Fibroblast of villous mesenchyme (primary cell): ENCODE results near the gene GLUD1. TPM values are rescaled to one million over a fixed set of nuclear protein-coding genes. Genes with fewer than 3 reads are reported as not detected.
"Not testable (repeated sequence)": the region's sequence is repeated elsewhere in the genome, so short reads cannot be mapped to it uniquely, and the experiment has no call there.

ENCODE experiments used
- DNase-seq: peaks from one replicate; pipeline ENCODE4 v3.0.0-alpha.2; 2010; ENCODE audit warnings: low read depth
- H3K4me3 ChIP-seq: 2 replicates; pipeline ENCODE4 v1.5.1; 2011; ENCODE audit warnings: low read depth, mild to moderate bottlenecking, low read length
- CTCF ChIP-seq: IDR thresholded peaks from 2 replicates; pipeline ENCODE4 v1.5.1; 2012; ENCODE audit warnings: low read depth, mild to moderate bottlenecking, low read length; ENCODE audit not compliant: insufficient read depth
- total RNA-seq: library from RNA; depleted of rRNA; stranded (reverse); fragments of >200 nt; gene quantifications from 2 replicates; pipeline ENCODE4 v1.2.3, GENCODE V29; 2012

Gene GLUD1
- total RNA-seq, 1 donor, result 182 TPM

DNA sequence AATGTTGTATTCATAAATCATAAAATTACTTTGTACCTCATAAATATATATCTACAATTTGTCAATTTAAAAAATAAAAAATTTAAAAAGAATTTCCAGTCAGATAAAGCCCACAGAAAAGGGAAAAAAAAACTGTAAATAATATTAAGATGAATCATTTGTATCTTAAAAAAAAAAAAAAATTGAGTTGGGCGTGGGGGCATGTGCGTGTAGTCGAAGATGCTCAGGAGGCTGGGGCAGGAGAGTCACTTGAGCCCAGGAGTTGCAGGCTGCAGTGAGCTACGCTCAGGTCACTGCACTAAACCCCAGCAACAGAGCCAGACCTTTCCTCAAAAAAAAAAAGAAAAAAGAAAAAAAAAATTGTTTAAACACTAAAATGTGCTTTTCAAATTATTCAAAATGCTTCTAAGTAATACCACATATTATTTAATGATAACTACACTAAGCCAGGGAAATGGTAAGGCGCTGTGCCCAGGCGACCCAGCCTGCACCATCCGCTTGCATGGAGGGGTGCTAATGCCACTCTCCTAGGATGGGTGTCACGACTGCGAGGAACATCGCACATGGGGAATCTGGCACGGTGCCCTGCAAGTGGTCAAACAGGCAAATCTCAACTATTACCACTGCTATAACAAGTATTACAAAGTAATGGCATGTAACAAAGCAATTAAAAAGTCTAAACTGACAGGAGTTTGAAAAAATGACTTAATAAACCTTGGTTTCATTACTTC, 15.4 kb downstream of the GLUD1 start:
- no peak for TF ChIP-seq CTCF
- no peak overlapping the region for H3K4me3 ChIP-seq
- DNase-seq, result no peak

DNA sequence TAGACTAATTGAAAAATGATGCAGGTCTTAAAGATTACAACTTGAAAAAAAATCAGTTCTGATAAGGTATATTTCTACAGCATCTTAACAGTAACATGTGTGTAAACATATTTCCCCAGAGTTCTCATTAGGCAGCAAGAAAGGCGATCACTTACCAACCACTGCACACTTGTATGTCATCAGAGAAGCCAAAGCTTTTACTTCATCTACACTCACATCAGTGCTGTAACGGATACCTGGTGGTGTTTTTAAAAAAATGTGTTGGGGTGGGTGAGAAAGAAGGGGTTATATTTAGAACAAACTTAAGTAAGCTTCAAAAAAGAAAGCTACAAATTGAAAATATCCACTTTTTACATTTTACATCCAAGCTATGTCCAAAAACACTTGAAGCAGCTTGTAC, 18.2 kb downstream of the GLUD1 start:
- H3K4me3 ChIP-seq, DNase-seq: not testable (repeated sequence)

- no peak overlapping the region for H3K4me3 ChIP-seq
- no peak for DNase-seq
- TF ChIP-seq CTCF, result no peak
These were observed 22.2 kb downstream of the GLUD1 start for GRCh38 chr10:87072449-87072848.

GRCh38 chr10:87068281-87068680, 26.4 kb downstream of the GLUD1 start:
- no peak overlapping the region for H3K4me3 ChIP-seq
- no peak for TF ChIP-seq CTCF
- no peak for DNase-seq

GRCh38 chr10:87066865-87067264, 27.8 kb downstream of the GLUD1 start:
- no peak for DNase-seq
- no peak for TF ChIP-seq CTCF

GRCh38 chr10:87066178-87066577, 28.5 kb downstream of the GLUD1 start:
- no peak overlapping the region for H3K4me3 ChIP-seq
- no peak for TF ChIP-seq CTCF
- no peak for DNase-seq

More at GRCh38 chr10:87066865-87067264, 27.8 kb downstream of the GLUD1 start:
- H3K4me3 ChIP-seq, result no peak overlapping the region

DNA sequence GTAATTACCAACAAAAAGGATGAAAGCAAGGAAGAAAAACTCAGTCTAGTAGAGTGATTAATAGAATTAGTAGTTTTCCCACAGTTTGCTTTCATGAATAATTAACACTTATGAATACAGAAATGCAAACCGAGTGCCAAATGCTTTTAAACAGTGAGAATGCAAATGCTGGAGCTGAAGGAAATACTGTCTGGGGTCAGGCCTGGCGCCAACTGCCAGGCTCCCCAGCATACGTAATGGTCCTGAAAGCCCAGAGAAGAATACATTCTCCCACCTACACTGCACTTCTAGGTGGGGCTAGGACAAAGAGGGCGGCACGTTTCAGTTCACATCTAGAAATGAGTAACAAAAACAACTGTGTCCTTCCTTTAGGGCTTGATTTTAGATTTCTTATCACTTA, 30.0 kb downstream of the GLUD1 start:
- no peak for TF ChIP-seq CTCF
- DNase-seq, result no peak
- H3K4me3 ChIP-seq, result no peak overlapping the region
